HG02571 (cell line): ENCODE results near the gene WWTR1.
A peak's percentile ranks its signal among the peaks of the same experiment; 100 is the strongest.

Experiments used
- ATAC-seq: cut with Tn5 transposase; IDR thresholded peaks from one replicate; pipeline ENCODE4 v1.9.1; 2021; ENCODE audit warnings: mild to moderate bottlenecking, moderate library complexity; ENCODE audit not compliant: unreplicated experiment

The WWTR1 gene

DNA sequence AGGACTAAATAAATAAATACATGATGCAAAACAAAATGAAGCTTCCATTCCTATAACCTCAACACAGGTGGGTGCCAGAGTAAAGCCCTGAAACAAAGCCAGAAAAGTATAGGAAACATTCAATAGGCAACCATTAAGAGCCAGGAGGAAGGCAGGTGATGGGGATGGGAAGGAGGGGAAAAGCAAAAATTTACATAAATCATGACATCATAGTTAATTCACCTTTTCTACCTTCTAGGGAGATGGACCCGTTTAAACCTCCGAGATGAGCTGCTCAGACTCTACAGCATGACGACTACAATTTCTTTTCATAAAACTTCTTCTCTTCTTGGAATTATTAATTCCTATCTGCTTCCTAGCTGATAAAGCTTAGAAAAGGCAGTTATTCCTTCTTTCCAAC lies 155.4 kb downstream of the WWTR1 start:
- ATAC-seq = no peak

DNA sequence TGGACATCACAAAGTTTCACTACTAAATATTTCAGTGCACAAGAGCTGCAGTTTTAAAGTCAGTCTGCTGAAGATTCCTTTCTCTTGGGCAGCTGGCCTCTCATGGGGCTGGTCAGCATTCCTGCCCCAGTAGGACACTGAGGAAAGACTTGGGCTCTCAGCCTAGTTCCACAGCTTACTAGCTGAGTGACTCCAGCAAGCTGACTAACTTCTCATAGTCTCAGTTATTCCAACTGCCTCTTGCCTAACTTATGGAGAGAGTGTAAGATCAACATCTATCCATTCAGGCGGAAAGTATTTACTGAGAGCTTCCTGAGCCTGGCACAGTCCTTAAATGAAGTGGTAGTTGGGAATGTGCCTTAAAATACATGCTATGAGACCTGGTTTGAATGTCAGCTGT lies 156.3 kb downstream of the WWTR1 start:
- ATAC-seq = no peak

DNA sequence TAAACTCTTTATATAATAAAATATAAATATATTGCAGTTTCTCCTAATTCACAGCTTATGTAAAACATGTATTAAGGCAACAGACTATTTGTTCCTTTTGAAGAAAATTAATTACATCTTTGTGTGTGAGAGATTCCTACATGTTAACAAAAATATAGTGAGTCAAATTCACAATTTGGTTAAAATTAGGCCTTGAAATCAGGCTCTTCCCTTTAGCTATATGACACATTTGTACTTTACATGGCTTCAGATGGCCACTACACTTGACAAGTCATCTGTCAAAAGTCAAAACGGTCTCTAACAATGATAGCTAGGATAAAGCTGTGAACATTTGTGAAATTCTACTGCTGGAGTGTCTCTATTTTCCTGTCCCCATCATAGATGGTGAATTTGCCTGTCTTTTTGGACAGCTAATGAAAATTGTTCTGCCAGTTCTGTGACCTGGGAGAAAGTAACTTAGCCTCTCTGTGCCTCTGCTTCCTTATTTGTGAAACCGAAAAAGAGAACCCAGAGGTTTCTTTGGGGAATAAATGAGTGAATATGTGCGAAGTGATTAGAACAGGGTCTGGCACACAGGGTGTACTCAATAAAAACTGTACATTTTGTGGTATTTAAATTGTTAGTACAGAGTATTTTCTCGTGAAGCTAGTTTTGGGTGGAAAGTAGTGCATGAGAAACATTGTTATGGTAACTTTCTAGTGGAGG lies 159.7 kb downstream of the WWTR1 start:
- no peak for ATAC-seq

DNA sequence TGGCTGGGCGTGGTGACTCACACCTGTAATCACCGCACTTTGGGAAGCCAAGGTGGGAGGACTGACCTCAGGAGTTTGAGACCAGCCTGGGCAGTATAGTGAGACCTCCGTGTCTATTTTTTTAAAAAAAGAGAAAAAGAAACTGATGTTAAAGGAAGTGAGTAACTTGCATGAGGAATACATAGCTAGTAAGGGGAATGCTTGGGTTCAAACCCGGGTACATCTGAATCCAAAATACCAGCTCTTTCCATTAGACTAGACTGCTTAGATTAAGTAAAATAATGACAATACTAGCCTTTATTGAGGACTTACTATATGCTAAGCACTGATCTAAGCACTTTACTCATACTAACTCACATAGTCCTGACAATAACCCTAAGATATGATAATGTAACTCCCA lies 160.9 kb downstream of the WWTR1 start:
- ATAC-seq = no peak

DNA sequence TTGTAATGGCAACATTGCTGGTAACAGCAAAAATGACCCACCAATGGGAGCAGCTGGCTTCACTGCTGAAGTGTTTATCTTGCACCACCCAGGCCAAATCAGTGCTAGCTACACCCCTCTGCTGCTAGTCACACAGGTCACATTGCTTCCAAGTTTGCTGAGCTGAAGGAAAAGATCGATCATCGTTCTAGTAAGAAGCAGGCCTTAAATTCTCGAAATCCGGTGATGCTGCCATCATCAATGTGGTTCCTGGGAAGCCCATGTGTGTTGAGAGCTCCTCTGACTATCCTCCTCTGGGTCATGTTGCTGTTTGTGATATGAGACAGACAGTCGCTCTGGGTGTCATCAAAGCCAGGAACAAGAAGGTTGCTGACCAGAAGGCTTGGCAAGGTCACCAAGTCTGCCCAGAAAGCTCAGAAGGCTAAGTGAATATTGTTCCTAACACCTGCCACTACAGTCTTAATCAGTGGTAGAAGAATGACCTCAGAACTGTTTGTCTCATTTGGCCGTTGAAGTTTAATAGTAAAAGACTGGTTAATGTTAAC lies 162.2 kb downstream of the WWTR1 start:
- no peak for ATAC-seq

DNA sequence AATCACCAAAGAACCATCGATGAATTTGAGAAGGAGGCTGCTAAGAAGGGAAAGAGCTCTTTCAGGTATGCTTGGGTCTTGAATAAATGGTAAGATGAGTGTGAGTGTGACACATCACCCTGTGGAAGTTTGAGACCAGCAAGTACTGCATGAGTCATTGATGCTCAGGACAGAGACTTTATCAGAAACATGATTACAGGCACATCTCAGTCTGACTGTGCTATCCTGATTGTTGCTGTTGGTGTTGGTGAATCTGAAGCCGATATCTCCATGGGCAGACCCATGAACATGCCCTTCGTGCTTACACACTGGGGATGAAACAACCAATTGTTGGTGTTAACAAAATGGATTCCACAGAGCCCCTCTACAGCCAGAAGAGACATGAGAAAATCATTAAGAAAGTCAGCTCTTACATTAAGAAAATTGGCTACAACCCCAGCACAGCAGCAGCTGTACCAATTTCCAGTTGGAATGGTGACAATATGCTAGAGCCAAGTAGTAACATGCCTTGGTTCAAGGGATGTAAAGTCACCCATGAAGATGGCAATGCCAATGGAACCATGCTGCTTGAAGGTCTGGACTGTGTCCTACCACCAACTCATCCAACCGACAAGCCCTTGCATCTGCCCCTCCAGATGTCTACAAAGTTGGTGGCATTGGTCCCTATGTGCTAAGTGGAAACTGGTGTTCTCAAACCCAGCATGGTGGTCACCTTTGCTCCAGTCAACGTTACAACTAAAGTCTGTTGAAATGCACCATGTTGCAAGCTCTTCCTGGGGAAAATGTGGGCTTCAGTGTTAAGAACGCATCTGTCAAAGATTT lies 162.9 kb downstream of the WWTR1 start:
- no peak for ATAC-seq

DNA sequence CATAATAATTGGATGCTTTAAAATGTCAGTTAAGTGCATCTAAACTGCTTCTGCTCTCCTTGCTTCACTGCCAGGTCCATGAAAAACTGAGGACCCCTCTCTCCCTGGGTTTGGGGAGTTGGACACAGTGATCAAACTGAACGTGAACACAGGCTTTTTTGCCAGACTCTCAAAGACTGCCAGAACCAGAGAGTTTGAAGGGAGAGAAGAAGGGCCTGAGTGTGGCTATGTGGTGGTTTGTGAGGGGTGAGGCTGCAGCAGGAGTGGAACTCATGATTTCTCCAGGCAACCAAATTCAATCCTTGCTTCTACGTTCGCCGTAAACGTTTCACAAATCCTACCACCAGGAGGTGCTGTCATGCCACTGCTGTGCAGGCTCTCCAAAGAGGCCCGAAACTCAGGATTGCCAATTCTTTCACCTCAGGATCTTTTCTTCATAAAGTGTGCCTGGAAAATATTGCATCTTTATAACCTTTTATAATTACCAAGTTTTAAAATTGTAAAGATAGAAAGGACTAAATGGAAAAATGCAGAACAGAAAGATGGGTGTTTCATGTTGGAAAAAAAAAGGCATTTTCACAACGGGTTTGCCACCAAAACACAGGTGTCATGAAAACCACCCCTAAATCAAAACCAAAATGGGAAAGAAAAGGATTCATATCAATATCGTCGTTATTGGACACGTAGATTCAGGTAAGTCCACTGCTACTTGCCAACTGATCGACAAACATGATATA lies 163.6 kb downstream of the WWTR1 start:
- ATAC-seq = no peak

DNA sequence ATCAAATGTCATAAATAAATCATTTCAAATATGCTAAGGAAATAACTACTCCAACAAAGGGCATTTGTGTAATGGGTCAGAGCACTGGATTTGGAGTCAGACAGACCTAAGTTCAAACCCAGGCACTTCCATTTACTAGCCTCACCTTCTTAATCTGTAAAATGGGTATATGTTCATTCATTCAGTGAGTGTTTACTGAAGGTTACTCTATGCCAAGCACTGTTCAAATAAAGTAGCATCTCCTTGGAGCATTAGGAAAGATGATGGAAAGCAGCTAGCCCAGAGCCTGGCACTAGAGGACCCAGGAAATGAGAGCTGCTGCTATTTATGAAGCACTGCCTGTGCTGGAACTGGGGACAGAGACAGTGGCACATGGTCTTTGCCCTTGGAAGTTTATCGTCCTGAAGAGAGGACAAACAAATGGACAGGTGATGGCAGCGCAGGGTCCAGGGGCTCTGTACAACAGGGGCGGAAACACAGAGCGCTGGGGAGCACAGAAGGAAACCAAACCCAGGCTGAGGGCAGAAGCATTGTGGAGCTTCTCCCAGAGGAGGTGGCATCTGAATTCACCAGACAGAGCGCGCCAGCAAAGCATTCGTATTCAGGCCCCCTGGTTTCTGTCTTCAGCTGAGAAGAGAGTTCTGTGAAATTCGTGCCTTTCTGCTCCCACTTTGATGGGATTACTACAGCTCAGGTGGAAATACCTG lies 164.4 kb downstream of the WWTR1 start:
- ATAC-seq = no peak

DNA sequence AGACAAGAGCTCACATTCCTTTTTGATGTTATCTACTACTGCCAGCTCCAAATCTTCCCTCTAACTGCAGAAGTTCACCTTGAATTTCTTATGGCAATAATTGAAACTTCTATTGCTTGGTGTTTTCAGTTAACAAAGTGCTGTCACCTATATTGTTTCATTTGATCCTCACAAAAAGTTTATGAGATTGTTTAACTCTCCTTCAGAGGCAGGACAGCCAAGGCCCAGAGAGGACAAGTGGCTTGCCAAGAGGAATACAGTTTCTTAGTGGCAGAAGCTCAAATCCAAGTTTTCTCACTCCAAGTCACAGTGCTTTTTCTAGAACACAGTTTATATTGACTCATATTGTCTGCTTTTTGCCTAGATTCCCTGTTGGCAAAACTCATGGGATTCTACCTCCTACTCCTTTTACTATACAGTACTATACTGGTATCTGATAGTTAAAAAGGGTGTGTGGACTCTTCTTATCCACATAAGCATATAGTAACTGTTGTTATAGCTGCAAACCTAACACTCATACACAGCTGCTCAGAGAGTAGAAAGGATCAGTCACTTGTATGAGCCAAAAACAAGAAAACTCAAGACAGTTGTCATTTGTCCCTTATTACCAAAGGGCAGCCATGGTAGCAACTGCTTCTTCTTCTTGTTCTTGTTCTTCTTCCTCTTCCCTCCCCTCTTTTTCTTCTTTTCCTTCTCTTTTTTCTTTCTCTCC lies 167.4 kb downstream of the WWTR1 start:
- ATAC-seq = no peak

DNA sequence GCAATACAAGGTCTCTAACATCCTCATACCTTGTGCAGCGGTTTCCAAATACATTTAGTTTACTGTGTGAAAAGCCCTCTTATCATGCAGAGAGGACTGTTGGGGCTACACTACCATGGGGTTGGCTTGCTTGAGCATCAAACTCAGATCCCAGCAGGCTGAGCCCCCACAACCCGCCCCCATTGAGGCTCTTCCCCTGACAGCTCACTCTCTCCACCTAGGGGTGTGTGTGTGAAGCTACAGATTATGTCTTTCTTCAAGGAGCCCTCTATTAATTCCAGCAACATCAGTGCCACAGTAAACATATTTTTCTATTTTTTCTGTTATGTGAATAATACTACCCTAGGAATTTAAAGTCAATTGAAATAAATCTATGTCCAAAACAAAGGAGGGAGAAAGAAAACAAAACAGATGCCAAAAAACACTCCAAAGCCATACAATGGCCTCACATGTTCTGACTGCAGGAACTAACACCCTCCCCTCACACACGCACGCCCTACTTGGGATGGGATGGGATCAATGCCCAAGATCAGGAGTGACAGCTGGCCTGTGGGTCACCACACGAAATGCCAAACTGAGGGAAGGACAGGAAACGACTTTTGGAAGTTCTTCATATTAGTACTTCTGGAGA lies 168.7 kb downstream of the WWTR1 start:
- ATAC-seq = no peak

DNA sequence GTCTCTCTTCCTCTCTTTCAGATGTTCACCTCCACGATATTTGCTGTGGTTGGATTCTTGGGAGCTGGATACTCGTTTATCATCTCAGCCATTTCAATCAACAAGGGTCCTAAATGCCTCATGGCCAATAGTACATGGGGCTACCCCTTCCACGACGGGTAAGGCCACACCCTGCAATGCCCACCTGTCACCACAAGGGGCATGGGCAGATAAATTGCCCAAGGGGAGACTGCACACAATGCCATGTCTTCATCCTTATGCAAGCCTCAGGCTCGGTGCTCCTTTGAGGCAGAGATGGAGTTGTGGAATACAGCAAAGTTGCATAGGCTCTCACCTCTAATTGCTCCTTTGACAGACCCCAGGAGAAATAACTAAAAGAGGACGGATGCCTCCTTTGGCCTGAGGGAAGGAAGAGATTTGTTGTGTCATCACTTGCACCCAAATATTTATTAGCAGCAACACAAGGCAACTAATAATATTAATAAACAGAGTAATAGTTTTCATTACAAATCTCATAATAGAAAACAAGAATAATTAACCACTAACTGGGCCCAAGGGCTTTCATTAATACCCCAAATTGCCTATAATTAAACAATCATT lies 170.1 kb downstream of the WWTR1 start:
- no peak for ATAC-seq

DNA sequence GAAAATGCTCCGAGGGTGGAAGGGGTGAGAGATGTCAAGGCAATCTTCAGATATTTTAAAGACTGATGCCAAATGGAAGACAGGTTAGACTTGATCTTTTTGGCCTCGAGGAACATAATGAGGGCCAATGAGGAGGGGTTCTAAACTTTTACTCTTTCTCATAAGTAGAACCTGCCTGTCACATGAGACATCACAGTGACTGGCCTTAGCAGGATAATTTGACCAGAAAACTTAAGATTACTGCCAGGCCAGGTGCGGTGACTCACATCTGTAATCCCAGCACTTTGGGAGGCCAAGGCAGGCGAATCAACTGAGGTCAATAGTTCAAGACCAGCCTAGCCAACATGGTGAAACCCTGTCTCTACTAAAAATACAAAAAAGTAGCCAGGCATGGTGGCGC lies 171.1 kb downstream of the WWTR1 start:
- ATAC-seq = no peak

DNA sequence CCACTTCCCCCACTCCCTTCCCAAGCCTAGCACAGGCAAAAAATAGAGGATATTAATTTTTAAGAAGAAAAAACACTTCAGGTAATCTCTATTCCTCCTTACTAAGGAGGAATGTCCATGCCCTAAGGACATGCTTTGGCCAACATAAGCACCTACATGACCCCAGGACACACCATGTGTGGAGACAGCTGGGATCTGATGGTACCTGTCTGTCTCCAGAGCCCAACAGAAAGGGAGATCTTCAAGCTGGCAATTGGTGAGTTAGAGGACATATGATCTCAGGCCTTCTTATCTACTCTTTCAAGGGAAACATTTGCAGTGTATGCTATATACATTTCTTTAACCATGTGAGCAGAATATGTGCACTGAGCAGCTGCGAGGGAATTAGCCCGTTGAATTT lies 176.3 kb downstream of the WWTR1 start:
- ATAC-seq = no peak

DNA sequence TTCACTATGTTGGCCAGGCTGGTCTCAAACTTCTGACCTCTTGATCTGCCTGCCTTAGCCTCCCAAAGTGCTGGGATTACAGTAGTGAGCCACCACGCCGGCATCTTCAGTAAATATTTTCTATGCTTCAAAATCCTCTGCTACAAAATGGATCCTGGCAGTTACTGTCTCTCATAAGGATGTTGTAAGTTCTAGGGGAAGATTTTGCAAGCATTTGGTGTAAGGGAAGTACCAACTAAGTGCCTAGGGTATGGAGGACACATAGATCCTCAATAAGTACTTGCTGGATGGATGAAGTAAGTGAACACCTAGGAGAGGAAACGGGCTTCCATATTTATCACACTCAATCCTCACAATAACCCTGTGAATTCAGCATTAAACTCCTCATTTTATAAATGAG lies 176.8 kb downstream of the WWTR1 start:
- ATAC-seq = no peak

DNA sequence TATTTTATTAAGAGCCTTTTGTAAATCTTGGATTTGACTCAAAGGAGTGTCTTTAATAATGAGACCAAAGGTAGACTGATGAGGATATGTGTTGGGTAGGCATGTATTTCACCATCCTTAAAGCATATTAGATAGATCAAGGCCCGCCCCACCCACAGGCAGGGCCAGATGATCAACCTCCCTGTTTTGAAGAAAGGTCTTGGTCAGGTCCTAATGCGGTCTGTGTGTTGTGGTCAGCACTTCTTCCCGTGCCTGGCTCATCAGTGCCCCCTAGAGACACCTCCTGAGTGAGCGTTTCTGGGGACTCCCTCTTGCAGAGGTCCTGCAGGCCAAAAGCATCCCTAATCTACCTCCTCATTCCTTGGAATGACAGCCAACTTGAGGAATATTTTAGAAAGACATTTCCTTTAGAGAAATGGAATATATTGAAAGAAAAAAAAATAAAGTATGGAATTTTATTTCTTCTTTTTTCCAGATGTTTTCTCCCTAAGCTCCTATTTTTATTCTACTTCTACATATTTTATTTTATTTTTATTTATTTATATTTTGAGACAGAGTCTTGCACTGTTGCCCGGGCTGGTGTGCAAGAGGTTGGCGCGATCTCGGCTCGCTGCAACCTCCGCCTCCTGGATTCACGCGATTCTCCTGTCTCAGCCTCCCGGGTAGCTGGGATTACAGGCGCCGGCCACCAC lies 177.4 kb downstream of the WWTR1 start:
- peak; percentile 98 for ATAC-seq

DNA sequence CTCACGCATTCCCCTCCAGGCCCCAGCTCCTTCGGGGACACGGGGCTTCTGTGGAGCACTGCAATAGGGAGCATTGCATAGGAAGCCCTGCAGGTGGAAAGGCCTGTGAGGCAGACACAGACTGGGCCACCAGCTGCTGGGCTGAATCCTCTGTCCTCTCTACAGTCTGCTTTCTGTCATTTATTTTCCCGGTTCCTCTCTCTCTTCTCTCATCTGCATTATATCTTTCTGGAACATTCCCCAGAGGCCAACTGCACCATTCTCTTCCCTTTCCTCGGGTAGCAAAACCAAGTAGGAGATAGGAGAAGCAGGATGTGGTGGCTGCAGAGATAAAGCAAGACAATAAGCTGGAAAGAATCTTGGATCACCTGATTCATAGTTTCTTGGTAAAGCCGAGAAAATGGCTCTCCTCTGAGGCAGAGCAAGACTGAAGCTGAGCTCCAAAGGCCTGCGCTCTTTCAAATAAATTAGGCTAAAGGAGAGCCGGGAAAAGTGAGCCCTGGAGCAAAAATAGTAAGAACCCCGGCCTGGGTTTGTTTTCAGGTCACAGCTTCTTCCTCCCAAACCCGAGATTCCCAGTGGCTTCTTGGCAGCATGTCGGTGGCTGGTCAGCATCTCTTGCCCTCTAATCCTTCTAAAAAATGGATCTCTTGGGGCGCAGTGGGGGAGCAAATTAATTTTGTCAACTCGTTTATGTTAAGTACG lies 178.1 kb downstream of the WWTR1 start:
- ATAC-seq = no peak

DNA sequence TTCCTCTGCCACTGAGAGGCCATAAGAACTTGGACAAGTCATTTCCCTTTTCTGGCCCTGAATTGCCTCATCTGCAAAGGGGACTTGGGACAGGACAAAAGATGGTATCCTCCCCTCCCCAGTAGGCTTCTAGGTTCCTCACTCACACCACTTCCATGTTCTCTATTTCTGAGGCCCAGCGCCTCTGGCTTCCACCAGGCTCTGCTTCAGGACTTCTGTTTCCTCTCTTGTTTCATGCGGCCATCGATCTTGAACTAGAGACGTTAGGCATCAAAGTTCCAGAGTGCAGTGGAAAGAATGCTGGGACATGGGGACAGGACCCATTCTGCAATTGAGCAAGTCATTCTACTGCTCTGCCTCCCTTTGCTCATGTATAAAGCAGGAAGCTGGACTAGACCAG lies 181.6 kb downstream of the WWTR1 start:
- ATAC-seq = no peak

DNA sequence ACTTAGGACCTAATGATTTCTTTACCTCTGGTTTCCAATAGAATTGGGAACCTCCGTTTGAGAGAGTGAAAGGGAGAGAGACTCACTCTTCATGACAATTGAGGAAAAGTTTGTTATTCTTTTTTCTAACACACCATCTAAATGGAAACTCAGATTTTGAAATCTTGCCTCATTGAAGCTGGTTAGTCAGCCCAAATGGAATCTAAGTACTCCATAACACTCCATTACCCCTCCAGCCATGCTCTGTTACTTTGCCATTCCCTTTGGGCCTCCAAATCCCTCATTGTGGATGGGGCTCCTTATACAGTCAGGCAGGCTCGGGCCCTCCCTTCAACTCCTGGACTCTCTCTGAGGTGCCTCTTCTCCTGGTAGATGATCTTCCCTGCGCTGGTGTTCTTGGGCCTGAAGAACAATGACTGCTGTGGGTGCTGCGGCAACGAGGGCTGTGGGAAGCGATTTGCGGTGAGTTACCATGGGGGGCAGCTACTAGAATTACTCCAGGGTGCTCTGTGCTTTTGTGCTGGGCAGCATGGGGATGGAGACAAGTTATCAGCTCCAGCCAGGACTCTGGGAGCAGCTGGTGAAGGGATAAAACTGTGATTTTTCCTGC lies 182.3 kb downstream of the WWTR1 start:
- ATAC-seq = no peak
